HCT116 (cell line): ENCODE data around the gene SET.

ENCODE experiments used
- CTCF ChIP-seq, 3 experiments: fragments of 200-600 bp in 1 of 3; sonication (generic) in 1 of 3; IDR thresholded peaks in 2 of 3; conservative IDR thresholded peaks in 1 of 3; 2 replicates each; pipeline ENCODE4 v1.5.1; 2012 to 2017; ENCODE audit warnings: low read depth in 2 of 3, low read length in 2 of 3, antibody characterized with exemption in 1 of 3, borderline replicate concordance in 1 of 3, control low read depth in 1 of 3, mild to moderate bottlenecking in 1 of 3, mixed read lengths in 1 of 3, mixed run types in 1 of 3, moderate library complexity in 1 of 3; ENCODE audit not compliant: insufficient read depth in 1 of 3
- EZH2 ChIP-seq: fragments of 200-600 bp; sonication (generic); IDR thresholded peaks from 2 replicates; pipeline ENCODE4 v1.6.1; 2017; ENCODE audit warnings: antibody characterized with exemption, mixed run types
- FOSL1 ChIP-seq: IDR thresholded peaks from 2 replicates; pipeline ENCODE4 v1.6.1; 2012; ENCODE audit warnings: low read depth
- RAD21 ChIP-seq: IDR thresholded peaks from 2 replicates; pipeline ENCODE4 v1.6.1; 2012; ENCODE audit warnings: low read depth, mild to moderate bottlenecking
- TCF7L2 ChIP-seq: IDR thresholded peaks from 2 replicates; pipeline ENCODE4 v1.7.0; 2011; ENCODE audit warnings: borderline replicate concordance, inconsistent platforms; ENCODE audit not compliant: insufficient read depth, insufficient read length; ENCODE audit errors: extremely low read depth
- YY1 ChIP-seq: IDR thresholded peaks from 2 replicates; pipeline ENCODE4 v1.6.1; 2011; ENCODE audit warnings: low read length, low read depth, moderate library complexity, mild to moderate bottlenecking; ENCODE audit not compliant: insufficient replicate concordance; ENCODE audit errors: extremely low read depth
- ZNF274 ChIP-seq: fragments of 200-500 bp; sonication (Bioruptor generic); IDR thresholded peaks from 2 replicates; pipeline ENCODE4 v1.6.1; 2014; ENCODE audit warnings: mild to moderate bottlenecking, low read depth, low read length, inconsistent platforms
- TF ChIP-seq, protein P1 (sequence below): IDR thresholded peaks from 2 replicates; pipeline ENCODE4 v1.6.1; 2012
- TF ChIP-seq, protein P2 (sequence below): IDR thresholded peaks from 2 replicates; pipeline ENCODE4 v1.6.1; 2012; ENCODE audit warnings: low read depth
- TF ChIP-seq, protein P3 (sequence below): IDR thresholded peaks from 2 replicates; pipeline ENCODE4 v1.6.1; 2012

DNA sequence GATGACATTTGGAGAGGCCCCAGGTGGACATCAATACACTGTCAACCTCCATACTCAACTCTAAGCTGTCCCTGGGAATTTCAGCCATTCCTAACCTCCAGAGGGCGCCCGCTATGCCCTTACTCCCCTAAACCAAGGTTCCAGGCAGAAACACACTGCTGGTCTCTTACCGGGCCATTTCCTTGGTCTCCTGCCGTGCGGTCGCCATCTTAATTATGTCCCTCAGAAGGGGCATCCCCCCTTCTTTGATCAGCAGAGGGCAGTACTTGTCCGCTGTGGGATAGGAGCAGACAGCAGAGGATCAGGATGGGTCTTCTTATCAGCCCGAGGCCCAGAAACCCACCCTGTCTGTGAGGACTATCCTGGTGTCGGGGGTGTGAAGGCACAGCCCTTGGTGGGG is 44.2 kb downstream of the SET start:
- TF ChIP-seq CTCF (IDR thresholded peaks at IDR 0.05 in 2 of 3, conservative IDR thresholded peaks at IDR 0.05 in 1 of 3; ENCODE audit: borderline replicate concordance in 1 of 3, insufficient read depth in 1 of 3, low read depth in 2 of 3, low read length in 2 of 3) (peak in 2 of 3 experiments; percentile 90 to 92; a peak in 4 of 6 replicates), ZNF274 (no peak), EZH2 (no peak), RAD21 (no peak), FOSL1 (no peak), TCF7L2 (no peak), YY1 (peak; percentile 96)
- TF ChIP-seq, protein P1, sequence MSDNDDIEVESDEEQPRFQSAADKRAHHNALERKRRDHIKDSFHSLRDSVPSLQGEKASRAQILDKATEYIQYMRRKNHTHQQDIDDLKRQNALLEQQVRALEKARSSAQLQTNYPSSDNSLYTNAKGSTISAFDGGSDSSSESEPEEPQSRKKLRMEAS, result no peak
- TF ChIP-seq, protein P2, sequence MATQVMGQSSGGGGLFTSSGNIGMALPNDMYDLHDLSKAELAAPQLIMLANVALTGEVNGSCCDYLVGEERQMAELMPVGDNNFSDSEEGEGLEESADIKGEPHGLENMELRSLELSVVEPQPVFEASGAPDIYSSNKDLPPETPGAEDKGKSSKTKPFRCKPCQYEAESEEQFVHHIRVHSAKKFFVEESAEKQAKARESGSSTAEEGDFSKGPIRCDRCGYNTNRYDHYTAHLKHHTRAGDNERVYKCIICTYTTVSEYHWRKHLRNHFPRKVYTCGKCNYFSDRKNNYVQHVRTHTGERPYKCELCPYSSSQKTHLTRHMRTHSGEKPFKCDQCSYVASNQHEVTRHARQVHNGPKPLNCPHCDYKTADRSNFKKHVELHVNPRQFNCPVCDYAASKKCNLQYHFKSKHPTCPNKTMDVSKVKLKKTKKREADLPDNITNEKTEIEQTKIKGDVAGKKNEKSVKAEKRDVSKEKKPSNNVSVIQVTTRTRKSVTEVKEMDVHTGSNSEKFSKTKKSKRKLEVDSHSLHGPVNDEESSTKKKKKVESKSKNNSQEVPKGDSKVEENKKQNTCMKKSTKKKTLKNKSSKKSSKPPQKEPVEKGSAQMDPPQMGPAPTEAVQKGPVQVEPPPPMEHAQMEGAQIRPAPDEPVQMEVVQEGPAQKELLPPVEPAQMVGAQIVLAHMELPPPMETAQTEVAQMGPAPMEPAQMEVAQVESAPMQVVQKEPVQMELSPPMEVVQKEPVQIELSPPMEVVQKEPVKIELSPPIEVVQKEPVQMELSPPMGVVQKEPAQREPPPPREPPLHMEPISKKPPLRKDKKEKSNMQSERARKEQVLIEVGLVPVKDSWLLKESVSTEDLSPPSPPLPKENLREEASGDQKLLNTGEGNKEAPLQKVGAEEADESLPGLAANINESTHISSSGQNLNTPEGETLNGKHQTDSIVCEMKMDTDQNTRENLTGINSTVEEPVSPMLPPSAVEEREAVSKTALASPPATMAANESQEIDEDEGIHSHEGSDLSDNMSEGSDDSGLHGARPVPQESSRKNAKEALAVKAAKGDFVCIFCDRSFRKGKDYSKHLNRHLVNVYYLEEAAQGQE, result no peak
- TF ChIP-seq, protein P3, sequence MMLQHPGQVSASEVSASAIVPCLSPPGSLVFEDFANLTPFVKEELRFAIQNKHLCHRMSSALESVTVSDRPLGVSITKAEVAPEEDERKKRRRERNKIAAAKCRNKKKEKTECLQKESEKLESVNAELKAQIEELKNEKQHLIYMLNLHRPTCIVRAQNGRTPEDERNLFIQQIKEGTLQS, result no peak
